GM12878 (cell line): ENCODE measurements around the gene ARTN. TPM values are rescaled to one million over a fixed set of nuclear protein-coding genes. Genes with fewer than 3 reads are reported as not detected.
A peak's percentile ranks its signal among the peaks of the same experiment; 100 is the strongest.

Experiments used
- ATAC-seq: fragments of 200-7000 bp; cut with Tn5 transposase; 3 replicates; pipeline ENCODE4 v1.9.1; 2020; ENCODE audit warnings: mild to moderate bottlenecking, moderate library complexity
- BruUV-seq: library from RNA; stranded (reverse); fragments of 400-500 nt; replicated peaks from 2 replicates; lab custom pipeline; 2021; lab: Mats Ljungman, UMichigan
- CTCF ChIA-PET: fragments of 300-600 bp; sonication (Branson Sonifier 250); formaldehyde crosslinking; extraction: SDS; loops from one replicate; lab custom pipeline; 2021; ENCODE audit warnings: inconsistent platforms; lab: Yijun Ruan, JAX
- POLR2A ChIA-PET: fragments of 350-600 bp; formaldehyde crosslinking; extraction: SDS; loops from one replicate; lab custom pipeline; 2021; ENCODE audit warnings: inconsistent platforms; lab: Charles Lee
- RAD21 ChIA-PET: fragments of 300-600 bp; sonication (Branson Sonifier 250); formaldehyde crosslinking; loops from one replicate; lab custom pipeline; 2023; ENCODE audit warnings: antibody characterized with exemption; ENCODE audit not compliant: unreplicated experiment; lab: Charles Lee
- SMC1A ChIA-PET: fragments of 300-600 bp; sonication (Branson Sonifier 250); formaldehyde crosslinking; loops from one replicate; lab custom pipeline; 2023; ENCODE audit not compliant: unreplicated experiment, uncharacterized antibody; lab: Charles Lee
- DNase-seq: peaks from one replicate; pipeline ENCODE4 v3.0.0-alpha.2; 2011; ENCODE audit warnings: low read depth, low spot score
- FAIRE-seq: peaks from 3 replicates; lab custom pipeline; 2011; peaks lifted over from hg19 to GRCh38; lab: Jason Lieb, UNC
- H2AFZ ChIP-seq: 2 replicates; pipeline ENCODE4 v1.6.0; 2011; ENCODE audit warnings: low read depth, low read length, control low read depth; ENCODE audit not compliant: control insufficient read depth
- H3K27ac ChIP-seq: 2 replicates; pipeline ENCODE4 v1.5.1; 2011; ENCODE audit warnings: control low read depth; ENCODE audit not compliant: control insufficient read depth, insufficient read depth
- H3K27me3 ChIP-seq, 2 experiments: replicated peaks in 1 of 2; 2 replicates each; pipeline versions ENCODE4 v1.6.0 to v1.6.1; 2011; ENCODE audit warnings: low read length in 1 of 2; ENCODE audit not compliant: control insufficient read depth in 2 of 2, insufficient read depth in 2 of 2
- H3K36me3 ChIP-seq, 2 experiments: 2 replicates each; pipeline ENCODE4 v1.5.1; 2011; ENCODE audit warnings: low read length in 1 of 2; ENCODE audit not compliant: control insufficient read depth in 2 of 2, insufficient read depth in 2 of 2
- H3K4me1 ChIP-seq: 2 replicates; pipeline ENCODE4 v1.6.1; 2011; ENCODE audit warnings: mild to moderate bottlenecking, low read length, moderate library complexity, mixed read lengths; ENCODE audit not compliant: control insufficient read depth, insufficient read depth
- H3K4me2 ChIP-seq: 2 replicates; pipeline ENCODE4 v1.6.0; 2011; ENCODE audit warnings: control low read depth; ENCODE audit not compliant: control insufficient read depth, insufficient read depth
- H3K4me3 ChIP-seq: fragments of 200-600 bp; sonication (generic); 2 replicates; pipeline ENCODE4 v1.5.1; 2016
- H3K79me2 ChIP-seq: 2 replicates; pipeline ENCODE4 v1.6.0; 2011; ENCODE audit warnings: low read length; ENCODE audit not compliant: control insufficient read depth, insufficient read depth
- H3K9ac ChIP-seq: 2 replicates; pipeline ENCODE4 v1.8.0; 2011; ENCODE audit warnings: low read length, control low read depth, mixed read lengths; ENCODE audit not compliant: control insufficient read depth, insufficient read depth
- H3K9me3 ChIP-seq: replicated peaks from 3 replicates; pipeline ENCODE4 v1.5.1; 2011; ENCODE audit warnings: mild to moderate bottlenecking, low read length; ENCODE audit not compliant: control insufficient read depth, insufficient read depth
- H4K20me1 ChIP-seq: 2 replicates; pipeline ENCODE4 v1.6.0; 2011; ENCODE audit not compliant: control insufficient read depth, insufficient read depth
- ASH2L ChIP-seq: fragments of 300-600, 200-600 bp; sonication (generic); IDR thresholded peaks from 2 replicates; pipeline ENCODE4 v1.6.1; 2017; ENCODE audit warnings: low read depth, mild to moderate bottlenecking, borderline replicate concordance
- CHD1 ChIP-seq: IDR thresholded peaks from 2 replicates; pipeline ENCODE4 v1.6.1; 2012; ENCODE audit warnings: low read depth, low read length, improper control_type of control experiment
- FOXK2 ChIP-seq: fragments of 450-650 bp; IDR thresholded peaks from 2 replicates; pipeline ENCODE4 v1.6.1; 2017; ENCODE audit warnings: mild to moderate bottlenecking, moderate library complexity
- HCFC1 ChIP-seq: fragments of 150-350 bp; IDR thresholded peaks from 2 replicates; pipeline ENCODE4 v1.6.1; 2014; ENCODE audit warnings: low read length
- KLF5 ChIP-seq: fragments of 450-650 bp; IDR thresholded peaks from 2 replicates; pipeline ENCODE4 v1.6.1; 2014; ENCODE audit warnings: mild to moderate bottlenecking; ENCODE audit not compliant: partially characterized antibody
- NR2C2 ChIP-seq: IDR thresholded peaks from 2 replicates; pipeline ENCODE4 v1.6.1; 2011; ENCODE audit warnings: borderline replicate concordance, low read depth; ENCODE audit not compliant: control insufficient read depth, insufficient read length
- PAX5 ChIP-seq: IDR thresholded peaks from 2 replicates; pipeline ENCODE4 v1.6.1; 2011; ENCODE audit warnings: low read depth, low read length, borderline replicate concordance
- RUNX3 ChIP-seq: IDR thresholded peaks from 2 replicates; pipeline ENCODE4 v1.6.1; 2012; ENCODE audit warnings: low read length, inconsistent platforms
- SIX5 ChIP-seq: IDR thresholded peaks from 2 replicates; pipeline ENCODE4 v1.6.1; 2011; ENCODE audit warnings: mild to moderate bottlenecking, low read depth, low read length, moderate library complexity; ENCODE audit not compliant: severe bottlenecking
- ZNF207 ChIP-seq: fragments of 450-650 bp; IDR thresholded peaks from 2 replicates; pipeline ENCODE4 v1.6.1; 2014; ENCODE audit warnings: antibody characterized with exemption, mild to moderate bottlenecking, borderline replicate concordance
- ZNF24 ChIP-seq: fragments of 450-650 bp; IDR thresholded peaks from 2 replicates; pipeline ENCODE4 v1.6.1; 2017; ENCODE audit warnings: antibody characterized with exemption, mild to moderate bottlenecking
- ZNF274 ChIP-seq: IDR thresholded peaks from one replicate; pipeline ENCODE4 v1.8.0; 2011; ENCODE audit not compliant: insufficient read length, insufficient read depth
- WGBS: methylation state at CpG from one replicate; pipeline ENCODE4 v1.1.6; 2016; ENCODE audit warnings: low lambda C conversion rate; ENCODE audit not compliant: insufficient replicate concordance, insufficient coverage; ENCODE audit errors: missing lambda C conversion rate; 5-methylcytosine and 5-hydroxymethylcytosine counted together
- in situ Hi-C: fragments of 300-500 bp; cut with MboI; formaldehyde crosslinking; loops from 9 replicates; pipeline ENCODE4 v1.14.3; 2018; ENCODE audit warnings: mixed read lengths
- intact Hi-C: fragments of 100-400 bp; cut with micrococcal nuclease; formaldehyde crosslinking; loops from one replicate; pipeline ENCODE4 v1.14.2; 2022; ENCODE audit not compliant: unreplicated experiment
- polyA plus RNA-seq, 11 experiments: library from polyadenylated mRNA; depleted of rRNA in 4 of 11; unstranded in 6 of 11; stranded (reverse) in 5 of 11; fragments of >200 nt; fragmentation: Nextera tagmentation in 4 of 11; fragmentation: Illumina TruSeq in 1 of 11; extraction: Ambion mirVana in 4 of 11; extraction: Trizol in 1 of 11; gene quantifications; 1 replicate in 1 of 11; 2 replicates in 10 of 11; pipeline versions ENCODE4 v1.2.1 to v1.2.3, GENCODE V29; 2011 to 2016; ENCODE audit warnings: inconsistent platforms in 2 of 11, missing spikeins in 2 of 11, low read depth in 1 of 11
- total RNA-seq, 4 experiments: library from RNA; depleted of rRNA in 3 of 4; stranded (reverse); fragments of >200 nt in 3 of 4; fragmentation: Illumina TruSeq in 1 of 4; extraction: Trizol in 1 of 4; gene quantifications; 2 replicates each; pipeline versions ENCODE4 v1.2.1 to v1.2.3, GENCODE V29; 2013 to 2021
- TF ChIP-seq, protein P1 (sequence below): IDR thresholded peaks from 2 replicates; pipeline ENCODE4 v1.6.1; 2011; ENCODE audit warnings: low read depth, mild to moderate bottlenecking, low read length, moderate library complexity, borderline replicate concordance; ENCODE audit errors: extremely low read depth
- TF ChIP-seq, protein P2 (sequence below): fragments of 450-650 bp; IDR thresholded peaks from 2 replicates; pipeline ENCODE4 v1.6.1; 2017; ENCODE audit warnings: mild to moderate bottlenecking, low read depth, inconsistent platforms; ENCODE audit not compliant: poor library complexity, severe bottlenecking
- TF ChIP-seq, protein P3 (sequence below): IDR thresholded peaks from 2 replicates; pipeline ENCODE4 v1.6.1; 2012; ENCODE audit warnings: low read depth, low read length, improper control_type of control experiment
- TF ChIP-seq, protein P4 (sequence below): IDR thresholded peaks from 2 replicates; pipeline ENCODE4 v1.6.1; 2012; ENCODE audit warnings: low read length, inconsistent platforms
- TF ChIP-seq, protein P5 (sequence below): fragments of 450-650 bp; IDR thresholded peaks from 2 replicates; pipeline ENCODE4 v1.6.1; 2017; ENCODE audit warnings: mild to moderate bottlenecking, moderate library complexity

Gene ARTN
- total and polyA plus RNA-seq, 10 of the 15 experiments (the other 5 are each of a cell fraction or from before 2014, with no cell fraction given) = 0.06 to 2.1 (median 0.34) TPM; not detected in 1

DNA sequence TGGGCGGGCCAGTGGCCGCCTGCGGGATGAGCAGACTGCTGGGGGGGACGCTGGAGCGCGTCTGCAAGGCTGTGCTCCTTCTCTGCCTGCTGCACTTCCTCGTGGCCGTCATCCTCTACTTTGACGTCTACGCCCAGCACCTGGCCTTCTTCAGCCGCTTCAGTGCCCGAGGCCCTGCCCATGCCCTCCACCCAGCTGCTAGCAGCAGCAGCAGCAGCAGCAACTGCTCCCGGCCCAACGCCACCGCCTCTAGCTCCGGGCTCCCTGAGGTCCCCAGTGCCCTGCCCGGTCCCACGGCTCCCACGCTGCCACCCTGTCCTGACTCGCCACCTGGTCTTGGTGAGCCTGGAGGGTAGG, 47.5 kb downstream of the ARTN start:
- RAD21 ChIA-PET = no interaction called here
- Histone ChIP-seq H3K36me3 (peaks cover 4 to 7% of the 10 kb centered on the region in 2 experiments), H2AFZ (no peak overlapping the region), H4K20me1 (no peaks in the 10 kb centered on the region), H3K27ac (no peak overlapping the region), H3K4me3 (no peak overlapping the region; the same call in 1 of the 2 replicates), H3K9ac (no peak overlapping the region), H3K9me3 (no peaks in the 10 kb centered on the region), H3K27me3 (no peaks in the 10 kb centered on the region), H3K79me2 (peaks cover 31% of the 10 kb centered on the region), H3K4me1 (peaks cover 22% of the 10 kb centered on the region), H3K4me2 (peak overlapping the region; percentile 96; the same call in 1 of the 2 replicates)
- no peak for ATAC-seq
- in situ Hi-C loops (no loop called here), intact Hi-C loops (no loop called here)
- no peak for FAIRE-seq
- POLR2A ChIA-PET = no interaction called here
- SMC1A ChIA-PET = no interaction called here
- CTCF ChIA-PET = no interaction called here
- BruUV-seq = no TSS peak
- DNase-seq = no peak
- WGBS = 87% methylated on average over 17 of the region's 20 CpGs
- TF ChIP-seq HCFC1 = no peak
- TF ChIP-seq, protein P1, sequence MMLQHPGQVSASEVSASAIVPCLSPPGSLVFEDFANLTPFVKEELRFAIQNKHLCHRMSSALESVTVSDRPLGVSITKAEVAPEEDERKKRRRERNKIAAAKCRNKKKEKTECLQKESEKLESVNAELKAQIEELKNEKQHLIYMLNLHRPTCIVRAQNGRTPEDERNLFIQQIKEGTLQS = no peak
- no peak for TF ChIP-seq ZNF24
- TF ChIP-seq FOXK2 = no peak
- TF ChIP-seq, protein P2, sequence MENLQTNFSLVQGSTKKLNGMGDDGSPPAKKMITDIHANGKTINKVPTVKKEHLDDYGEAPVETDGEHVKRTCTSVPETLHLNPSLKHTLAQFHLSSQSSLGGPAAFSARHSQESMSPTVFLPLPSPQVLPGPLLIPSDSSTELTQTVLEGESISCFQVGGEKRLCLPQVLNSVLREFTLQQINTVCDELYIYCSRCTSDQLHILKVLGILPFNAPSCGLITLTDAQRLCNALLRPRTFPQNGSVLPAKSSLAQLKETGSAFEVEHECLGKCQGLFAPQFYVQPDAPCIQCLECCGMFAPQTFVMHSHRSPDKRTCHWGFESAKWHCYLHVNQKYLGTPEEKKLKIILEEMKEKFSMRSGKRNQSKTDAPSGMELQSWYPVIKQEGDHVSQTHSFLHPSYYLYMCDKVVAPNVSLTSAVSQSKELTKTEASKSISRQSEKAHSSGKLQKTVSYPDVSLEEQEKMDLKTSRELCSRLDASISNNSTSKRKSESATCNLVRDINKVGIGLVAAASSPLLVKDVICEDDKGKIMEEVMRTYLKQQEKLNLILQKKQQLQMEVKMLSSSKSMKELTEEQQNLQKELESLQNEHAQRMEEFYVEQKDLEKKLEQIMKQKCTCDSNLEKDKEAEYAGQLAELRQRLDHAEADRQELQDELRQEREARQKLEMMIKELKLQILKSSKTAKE = no peak
- no peak for TF ChIP-seq NR2C2
- TF ChIP-seq ZNF207 = no peak
- no peak for TF ChIP-seq ASH2L
- TF ChIP-seq, protein P3, sequence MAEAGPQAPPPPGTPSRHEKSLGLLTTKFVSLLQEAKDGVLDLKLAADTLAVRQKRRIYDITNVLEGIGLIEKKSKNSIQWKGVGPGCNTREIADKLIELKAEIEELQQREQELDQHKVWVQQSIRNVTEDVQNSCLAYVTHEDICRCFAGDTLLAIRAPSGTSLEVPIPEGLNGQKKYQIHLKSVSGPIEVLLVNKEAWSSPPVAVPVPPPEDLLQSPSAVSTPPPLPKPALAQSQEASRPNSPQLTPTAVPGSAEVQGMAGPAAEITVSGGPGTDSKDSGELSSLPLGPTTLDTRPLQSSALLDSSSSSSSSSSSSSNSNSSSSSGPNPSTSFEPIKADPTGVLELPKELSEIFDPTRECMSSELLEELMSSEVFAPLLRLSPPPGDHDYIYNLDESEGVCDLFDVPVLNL = no peak
- no peak for TF ChIP-seq RUNX3
- no peak for TF ChIP-seq ZNF274
- no peak for TF ChIP-seq CHD1
- TF ChIP-seq, protein P4, sequence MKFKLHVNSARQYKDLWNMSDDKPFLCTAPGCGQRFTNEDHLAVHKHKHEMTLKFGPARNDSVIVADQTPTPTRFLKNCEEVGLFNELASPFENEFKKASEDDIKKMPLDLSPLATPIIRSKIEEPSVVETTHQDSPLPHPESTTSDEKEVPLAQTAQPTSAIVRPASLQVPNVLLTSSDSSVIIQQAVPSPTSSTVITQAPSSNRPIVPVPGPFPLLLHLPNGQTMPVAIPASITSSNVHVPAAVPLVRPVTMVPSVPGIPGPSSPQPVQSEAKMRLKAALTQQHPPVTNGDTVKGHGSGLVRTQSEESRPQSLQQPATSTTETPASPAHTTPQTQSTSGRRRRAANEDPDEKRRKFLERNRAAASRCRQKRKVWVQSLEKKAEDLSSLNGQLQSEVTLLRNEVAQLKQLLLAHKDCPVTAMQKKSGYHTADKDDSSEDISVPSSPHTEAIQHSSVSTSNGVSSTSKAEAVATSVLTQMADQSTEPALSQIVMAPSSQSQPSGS = no peak
- no peak for TF ChIP-seq PAX5
- no peak for TF ChIP-seq SIX5
- TF ChIP-seq KLF5 = no peak
- TF ChIP-seq, protein P5, sequence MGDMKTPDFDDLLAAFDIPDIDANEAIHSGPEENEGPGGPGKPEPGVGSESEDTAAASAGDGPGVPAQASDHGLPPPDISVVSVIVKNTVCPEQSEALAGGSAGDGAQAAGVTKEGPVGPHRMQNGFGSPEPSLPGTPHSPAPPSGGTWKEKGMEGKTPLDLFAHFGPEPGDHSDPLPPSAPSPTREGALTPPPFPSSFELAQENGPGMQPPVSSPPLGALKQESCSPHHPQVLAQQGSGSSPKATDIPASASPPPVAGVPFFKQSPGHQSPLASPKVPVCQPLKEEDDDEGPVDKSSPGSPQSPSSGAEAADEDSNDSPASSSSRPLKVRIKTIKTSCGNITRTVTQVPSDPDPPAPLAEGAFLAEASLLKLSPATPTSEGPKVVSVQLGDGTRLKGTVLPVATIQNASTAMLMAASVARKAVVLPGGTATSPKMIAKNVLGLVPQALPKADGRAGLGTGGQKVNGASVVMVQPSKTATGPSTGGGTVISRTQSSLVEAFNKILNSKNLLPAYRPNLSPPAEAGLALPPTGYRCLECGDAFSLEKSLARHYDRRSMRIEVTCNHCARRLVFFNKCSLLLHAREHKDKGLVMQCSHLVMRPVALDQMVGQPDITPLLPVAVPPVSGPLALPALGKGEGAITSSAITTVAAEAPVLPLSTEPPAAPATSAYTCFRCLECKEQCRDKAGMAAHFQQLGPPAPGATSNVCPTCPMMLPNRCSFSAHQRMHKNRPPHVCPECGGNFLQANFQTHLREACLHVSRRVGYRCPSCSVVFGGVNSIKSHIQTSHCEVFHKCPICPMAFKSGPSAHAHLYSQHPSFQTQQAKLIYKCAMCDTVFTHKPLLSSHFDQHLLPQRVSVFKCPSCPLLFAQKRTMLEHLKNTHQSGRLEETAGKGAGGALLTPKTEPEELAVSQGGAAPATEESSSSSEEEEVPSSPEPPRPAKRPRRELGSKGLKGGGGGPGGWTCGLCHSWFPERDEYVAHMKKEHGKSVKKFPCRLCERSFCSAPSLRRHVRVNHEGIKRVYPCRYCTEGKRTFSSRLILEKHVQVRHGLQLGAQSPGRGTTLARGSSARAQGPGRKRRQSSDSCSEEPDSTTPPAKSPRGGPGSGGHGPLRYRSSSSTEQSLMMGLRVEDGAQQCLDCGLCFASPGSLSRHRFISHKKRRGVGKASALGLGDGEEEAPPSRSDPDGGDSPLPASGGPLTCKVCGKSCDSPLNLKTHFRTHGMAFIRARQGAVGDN = no peak
